ENCODE data around the gene HECTD4. TPM values are rescaled to one million over a fixed set of nuclear protein-coding genes. Genes with fewer than 3 reads are reported as not detected.

The HECTD4 gene
- total RNA-seq, 1 experiment from 2014 or later, result 31.2 TPM

DNA sequence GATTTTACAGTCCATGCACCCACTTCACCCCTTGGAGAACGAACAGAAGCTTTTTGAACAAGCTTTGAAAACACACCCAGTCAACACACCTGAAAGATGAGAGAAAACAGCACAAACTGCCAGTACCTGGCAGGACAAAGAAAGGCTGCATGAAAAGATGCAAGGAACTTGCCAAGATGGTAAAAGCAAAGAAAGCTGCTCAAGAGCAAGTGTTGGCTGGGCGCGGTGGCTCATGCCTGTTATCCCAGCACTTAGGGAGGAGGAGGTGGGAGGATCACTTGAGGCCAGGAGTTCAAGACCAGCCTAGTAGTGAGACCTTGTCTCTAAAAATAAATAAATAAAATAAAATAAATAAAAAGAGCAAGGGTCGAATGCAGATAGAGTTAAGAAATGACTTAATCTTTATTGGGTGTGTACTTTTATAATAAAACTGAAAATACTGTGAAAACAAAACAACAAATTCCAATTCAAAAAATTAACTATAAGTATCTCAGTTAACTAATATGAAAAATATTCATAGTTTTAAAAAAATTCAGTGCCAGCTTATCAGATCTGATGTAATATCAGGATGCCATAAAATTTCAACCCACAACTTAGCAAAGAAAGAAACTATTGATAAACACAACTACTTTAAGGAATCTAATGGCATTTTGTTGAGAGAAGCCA lies 59.2 kb downstream of the HECTD4 start:
- Histone ChIP-seq H2AFZ (ENCODE audit: low read depth, low read length, poor library complexity, severe bottlenecking) (no peak overlapping the region), H3K27me3 (ENCODE audit: insufficient read depth, low read length) (no peaks in the 10 kb centered on the region), H3K4me3 (replicated peaks in 1 of 2; ENCODE audit: low read depth in 1 of 2, low read length in 2 of 2) (no peak overlapping the region), H3K4me2 (ENCODE audit: low read length) (no peak overlapping the region), H3K27ac (ENCODE audit: low read depth, low read length) (no peak overlapping the region), H3K36me3 (ENCODE audit: control insufficient read depth in 1 of 2, insufficient read depth in 2 of 2, low read length in 2 of 2) (no peaks in the 10 kb centered on the region), H3K4me1 (ENCODE audit: control insufficient read depth in 1 of 2, insufficient read depth in 2 of 2, low read length in 2 of 2) (no peaks in the 10 kb centered on the region), H3K9me3 (ENCODE audit: control insufficient read depth in 1 of 2, insufficient read depth in 1 of 2, low read depth in 1 of 2, low read length in 2 of 2) (no peaks in the 10 kb centered on the region), H4K20me1 (ENCODE audit: insufficient read depth) (no peaks in the 10 kb centered on the region), H3K9ac (ENCODE audit: low read length) (no peak overlapping the region), H3K79me2 (ENCODE audit: insufficient read depth, low read length) (no peaks in the 10 kb centered on the region; the same call in 1 of the 2 replicates), H3K9me2 (ENCODE audit: insufficient read depth) (no peaks in the 10 kb centered on the region)
- ATAC-seq (no peak), DNase-seq (ENCODE audit: low read depth, low spot score) (no peak)
- intact Hi-C loops (cut with micrococcal nuclease), result no loop called here
- ChIA-PET POLR2A (no interaction called here), CTCF (no interaction called here), RAD21 (ENCODE audit: low non-redundant PET in 1 of 2, low total read pairs in 2 of 2, uncharacterized antibody in 2 of 2, unreplicated experiment in 2 of 2) (no interaction called here)
- no TSS peak for BruUV-seq (replicated peaks)
- no peak for TF ChIP-seq CEBPB (IDR thresholded peaks at IDR 0.05; ENCODE audit: low read depth)
- no peak for TF ChIP-seq CBX3 (IDR thresholded peaks at IDR 0.05; ENCODE audit: low read depth)
- TF ChIP-seq, protein P1, sequence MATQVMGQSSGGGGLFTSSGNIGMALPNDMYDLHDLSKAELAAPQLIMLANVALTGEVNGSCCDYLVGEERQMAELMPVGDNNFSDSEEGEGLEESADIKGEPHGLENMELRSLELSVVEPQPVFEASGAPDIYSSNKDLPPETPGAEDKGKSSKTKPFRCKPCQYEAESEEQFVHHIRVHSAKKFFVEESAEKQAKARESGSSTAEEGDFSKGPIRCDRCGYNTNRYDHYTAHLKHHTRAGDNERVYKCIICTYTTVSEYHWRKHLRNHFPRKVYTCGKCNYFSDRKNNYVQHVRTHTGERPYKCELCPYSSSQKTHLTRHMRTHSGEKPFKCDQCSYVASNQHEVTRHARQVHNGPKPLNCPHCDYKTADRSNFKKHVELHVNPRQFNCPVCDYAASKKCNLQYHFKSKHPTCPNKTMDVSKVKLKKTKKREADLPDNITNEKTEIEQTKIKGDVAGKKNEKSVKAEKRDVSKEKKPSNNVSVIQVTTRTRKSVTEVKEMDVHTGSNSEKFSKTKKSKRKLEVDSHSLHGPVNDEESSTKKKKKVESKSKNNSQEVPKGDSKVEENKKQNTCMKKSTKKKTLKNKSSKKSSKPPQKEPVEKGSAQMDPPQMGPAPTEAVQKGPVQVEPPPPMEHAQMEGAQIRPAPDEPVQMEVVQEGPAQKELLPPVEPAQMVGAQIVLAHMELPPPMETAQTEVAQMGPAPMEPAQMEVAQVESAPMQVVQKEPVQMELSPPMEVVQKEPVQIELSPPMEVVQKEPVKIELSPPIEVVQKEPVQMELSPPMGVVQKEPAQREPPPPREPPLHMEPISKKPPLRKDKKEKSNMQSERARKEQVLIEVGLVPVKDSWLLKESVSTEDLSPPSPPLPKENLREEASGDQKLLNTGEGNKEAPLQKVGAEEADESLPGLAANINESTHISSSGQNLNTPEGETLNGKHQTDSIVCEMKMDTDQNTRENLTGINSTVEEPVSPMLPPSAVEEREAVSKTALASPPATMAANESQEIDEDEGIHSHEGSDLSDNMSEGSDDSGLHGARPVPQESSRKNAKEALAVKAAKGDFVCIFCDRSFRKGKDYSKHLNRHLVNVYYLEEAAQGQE (IDR thresholded peaks at IDR 0.05; ENCODE audit: low read depth), result no peak
- TF ChIP-seq, protein P2, sequence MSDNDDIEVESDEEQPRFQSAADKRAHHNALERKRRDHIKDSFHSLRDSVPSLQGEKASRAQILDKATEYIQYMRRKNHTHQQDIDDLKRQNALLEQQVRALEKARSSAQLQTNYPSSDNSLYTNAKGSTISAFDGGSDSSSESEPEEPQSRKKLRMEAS (IDR thresholded peaks at IDR 0.05), result no peak
- TF ChIP-seq POLR2A (IDR thresholded peaks at IDR 0.05; ENCODE audit: borderline replicate concordance, extremely low read depth, insufficient read depth, insufficient read length), result no peak
- no peak for TF ChIP-seq RAD21 (IDR thresholded peaks at IDR 0.05; ENCODE audit: low read depth)
- TF ChIP-seq SIN3A (IDR thresholded peaks at IDR 0.05; ENCODE audit: low read depth), result no peak
- no peak for TF ChIP-seq TCF7L2 (IDR thresholded peaks at IDR 0.05; ENCODE audit: borderline replicate concordance, extremely low read depth, insufficient read depth, insufficient read length)
- TF ChIP-seq YY1 (IDR thresholded peaks at IDR 0.05; ENCODE audit: extremely low read depth, insufficient replicate concordance, low read depth, low read length), result no peak
- TF ChIP-seq ZNF274 (IDR thresholded peaks at IDR 0.05; ENCODE audit: low read depth, low read length), result no peak
- TF ChIP-seq EGR1 (IDR thresholded peaks at IDR 0.05; ENCODE audit: low read depth), result no peak
- no peak for TF ChIP-seq EZH2phosphoT487 (IDR thresholded peaks at IDR 0.05; ENCODE audit: borderline replicate concordance)
- TF ChIP-seq, protein P3, sequence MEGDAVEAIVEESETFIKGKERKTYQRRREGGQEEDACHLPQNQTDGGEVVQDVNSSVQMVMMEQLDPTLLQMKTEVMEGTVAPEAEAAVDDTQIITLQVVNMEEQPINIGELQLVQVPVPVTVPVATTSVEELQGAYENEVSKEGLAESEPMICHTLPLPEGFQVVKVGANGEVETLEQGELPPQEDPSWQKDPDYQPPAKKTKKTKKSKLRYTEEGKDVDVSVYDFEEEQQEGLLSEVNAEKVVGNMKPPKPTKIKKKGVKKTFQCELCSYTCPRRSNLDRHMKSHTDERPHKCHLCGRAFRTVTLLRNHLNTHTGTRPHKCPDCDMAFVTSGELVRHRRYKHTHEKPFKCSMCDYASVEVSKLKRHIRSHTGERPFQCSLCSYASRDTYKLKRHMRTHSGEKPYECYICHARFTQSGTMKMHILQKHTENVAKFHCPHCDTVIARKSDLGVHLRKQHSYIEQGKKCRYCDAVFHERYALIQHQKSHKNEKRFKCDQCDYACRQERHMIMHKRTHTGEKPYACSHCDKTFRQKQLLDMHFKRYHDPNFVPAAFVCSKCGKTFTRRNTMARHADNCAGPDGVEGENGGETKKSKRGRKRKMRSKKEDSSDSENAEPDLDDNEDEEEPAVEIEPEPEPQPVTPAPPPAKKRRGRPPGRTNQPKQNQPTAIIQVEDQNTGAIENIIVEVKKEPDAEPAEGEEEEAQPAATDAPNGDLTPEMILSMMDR (IDR thresholded peaks at IDR 0.05 in 2 of 3, conservative IDR thresholded peaks at IDR 0.05 in 1 of 3; ENCODE audit: borderline replicate concordance in 1 of 3, insufficient read depth in 1 of 3, low read depth in 2 of 3, low read length in 2 of 3), result no peak
- TF ChIP-seq ELF1 (IDR thresholded peaks at IDR 0.05; ENCODE audit: borderline replicate concordance, low read depth), result no peak
- TF ChIP-seq FOSL1 (IDR thresholded peaks at IDR 0.05; ENCODE audit: low read depth), result no peak
- TF ChIP-seq JUND (IDR thresholded peaks at IDR 0.05), result no peak
- TF ChIP-seq POLR2AphosphoS5 (IDR thresholded peaks at IDR 0.05; ENCODE audit: low read depth, low read length), result no peak
- TF ChIP-seq EZH2 (IDR thresholded peaks at IDR 0.05), result no peak
- TF ChIP-seq SRF (IDR thresholded peaks at IDR 0.05; ENCODE audit: low read depth), result no peak
- TF ChIP-seq, protein P4, sequence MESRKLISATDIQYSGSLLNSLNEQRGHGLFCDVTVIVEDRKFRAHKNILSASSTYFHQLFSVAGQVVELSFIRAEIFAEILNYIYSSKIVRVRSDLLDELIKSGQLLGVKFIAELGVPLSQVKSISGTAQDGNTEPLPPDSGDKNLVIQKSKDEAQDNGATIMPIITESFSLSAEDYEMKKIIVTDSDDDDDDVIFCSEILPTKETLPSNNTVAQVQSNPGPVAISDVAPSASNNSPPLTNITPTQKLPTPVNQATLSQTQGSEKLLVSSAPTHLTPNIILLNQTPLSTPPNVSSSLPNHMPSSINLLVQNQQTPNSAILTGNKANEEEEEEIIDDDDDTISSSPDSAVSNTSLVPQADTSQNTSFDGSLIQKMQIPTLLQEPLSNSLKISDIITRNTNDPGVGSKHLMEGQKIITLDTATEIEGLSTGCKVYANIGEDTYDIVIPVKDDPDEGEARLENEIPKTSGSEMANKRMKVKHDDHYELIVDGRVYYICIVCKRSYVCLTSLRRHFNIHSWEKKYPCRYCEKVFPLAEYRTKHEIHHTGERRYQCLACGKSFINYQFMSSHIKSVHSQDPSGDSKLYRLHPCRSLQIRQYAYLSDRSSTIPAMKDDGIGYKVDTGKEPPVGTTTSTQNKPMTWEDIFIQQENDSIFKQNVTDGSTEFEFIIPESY (IDR thresholded peaks at IDR 0.05; ENCODE audit: extremely low read depth, insufficient replicate concordance, low read length), result no peak
